NCI-H526 treated with DMSO at 0.1 percent for 48 hours (cell line): ENCODE results near the gene ZNF536.

ENCODE experiments used
- DNase-seq: peaks from one replicate; lab custom pipeline; 2025; lab: John Stamatoyannopoulos, UW

Gene ZNF536

DNA sequence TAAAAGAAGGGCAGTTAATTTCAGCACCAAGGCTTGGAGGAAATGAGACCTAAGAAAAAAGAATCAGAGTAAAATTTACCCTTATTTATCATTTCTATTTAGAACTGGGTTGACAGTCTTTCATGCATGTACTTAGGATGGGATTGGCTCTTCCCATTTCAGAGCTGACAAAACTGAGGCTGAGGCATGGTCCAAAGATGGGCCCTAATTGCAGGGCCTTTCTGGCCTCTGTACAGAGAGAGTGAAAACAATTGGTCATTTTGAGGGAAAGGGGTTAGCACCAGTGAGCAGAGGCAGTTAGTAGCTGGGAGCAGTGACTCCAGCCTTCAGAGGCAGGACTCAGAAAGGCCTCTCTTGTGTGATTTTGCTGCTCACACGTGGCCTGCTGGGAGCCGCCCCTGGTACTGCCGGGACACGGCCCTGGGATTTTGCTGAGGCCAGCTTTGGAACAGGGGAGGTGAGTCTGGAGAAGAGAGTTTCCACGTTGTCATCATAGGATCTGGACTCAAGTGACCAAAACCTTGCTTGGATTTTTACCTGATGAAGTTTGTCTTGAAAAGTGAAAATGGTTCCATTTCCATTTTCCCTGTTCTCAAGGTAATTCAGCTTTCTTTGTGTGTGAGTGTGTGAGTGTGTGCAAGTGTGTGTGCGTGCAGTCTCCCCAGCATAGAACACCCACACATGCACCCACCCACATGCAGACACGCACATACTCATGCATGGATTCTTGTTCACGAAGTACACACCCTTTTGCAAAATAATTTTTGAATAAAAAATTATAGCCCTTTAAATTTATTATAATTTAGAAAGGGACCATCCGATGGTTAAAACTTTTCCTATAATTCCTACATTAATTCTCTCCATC lies at the start of gene ZNF536:
ZNF536 (plus strand) TSS at position 425 of the 865 bp plus-strand sequence. CDS start 71,179 bp downstream, outside the sequence.
- no peak for DNase-seq

DNA sequence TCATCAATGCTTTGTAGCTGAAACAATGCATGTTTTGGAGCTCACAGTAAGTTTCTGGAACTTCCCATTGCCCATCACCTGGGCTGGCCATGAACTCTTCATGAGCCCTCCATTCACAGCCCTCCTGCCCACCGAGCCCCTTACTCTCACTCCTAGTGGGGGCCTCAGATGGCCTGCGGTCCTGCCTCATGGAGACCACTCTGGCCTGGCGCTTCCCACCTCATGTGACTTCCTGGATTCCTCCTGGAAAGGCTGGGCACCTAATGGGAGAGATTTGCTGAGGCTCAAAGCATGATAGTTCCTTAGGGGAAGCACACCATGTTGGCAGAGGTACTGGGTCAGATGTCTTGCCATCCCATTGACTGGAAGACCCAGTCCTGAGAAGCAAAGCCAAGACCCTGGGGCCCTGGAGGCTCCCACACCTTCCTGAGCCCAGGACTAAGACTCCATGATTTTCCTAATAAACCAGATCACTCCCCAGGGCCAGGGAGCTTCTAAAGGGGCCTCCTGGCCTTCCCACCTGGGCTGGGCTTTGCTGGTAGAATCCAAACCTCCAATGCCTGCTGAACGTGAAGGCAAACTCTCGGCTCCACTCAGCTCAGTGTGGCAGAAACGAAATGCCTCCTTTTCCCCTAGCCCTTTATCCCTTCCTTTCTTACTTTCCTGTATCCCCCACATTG lies 49.4 kb upstream of the ZNF536 start:
- DNase-seq, result no peak

DNA sequence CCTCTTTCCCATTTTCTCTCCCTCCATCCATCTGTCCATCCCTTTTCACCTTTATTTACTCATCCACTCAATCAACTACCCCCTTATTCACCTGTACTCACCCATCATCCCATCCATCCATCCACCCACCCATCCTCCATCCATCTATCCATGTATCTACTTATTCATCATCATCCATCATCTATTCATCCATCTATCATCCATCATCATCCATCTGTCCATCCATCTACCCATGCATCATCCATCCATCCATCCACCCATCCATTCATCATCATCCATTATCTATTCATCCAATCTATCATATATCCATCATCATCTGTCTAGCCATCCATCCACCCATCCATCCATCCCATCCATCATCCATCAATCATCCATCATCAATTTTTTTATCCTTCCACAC lies 48.3 kb upstream of the ZNF536 start:
- DNase-seq, result no peak

DNA sequence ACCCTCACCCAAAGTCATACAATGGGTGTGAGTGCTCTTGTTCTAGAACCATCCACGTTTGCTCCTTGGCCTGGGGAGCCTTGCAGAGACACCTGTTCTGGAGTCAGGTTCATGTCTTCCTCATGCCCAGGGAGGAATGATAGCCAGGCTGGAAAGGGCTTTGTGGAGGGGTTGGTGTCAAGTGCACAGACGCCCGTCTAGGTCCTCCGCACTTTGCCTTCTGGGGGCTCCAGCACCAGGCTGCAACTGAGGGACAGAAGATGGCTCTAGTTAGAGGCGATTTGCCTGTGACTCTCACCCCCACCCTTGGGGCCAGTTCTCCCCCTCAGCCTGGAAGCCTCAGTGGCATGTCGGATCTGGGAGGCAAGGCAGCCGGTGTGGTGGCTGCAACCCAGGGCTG lies 47.2 kb upstream of the ZNF536 start:
- DNase-seq, result no peak

DNA sequence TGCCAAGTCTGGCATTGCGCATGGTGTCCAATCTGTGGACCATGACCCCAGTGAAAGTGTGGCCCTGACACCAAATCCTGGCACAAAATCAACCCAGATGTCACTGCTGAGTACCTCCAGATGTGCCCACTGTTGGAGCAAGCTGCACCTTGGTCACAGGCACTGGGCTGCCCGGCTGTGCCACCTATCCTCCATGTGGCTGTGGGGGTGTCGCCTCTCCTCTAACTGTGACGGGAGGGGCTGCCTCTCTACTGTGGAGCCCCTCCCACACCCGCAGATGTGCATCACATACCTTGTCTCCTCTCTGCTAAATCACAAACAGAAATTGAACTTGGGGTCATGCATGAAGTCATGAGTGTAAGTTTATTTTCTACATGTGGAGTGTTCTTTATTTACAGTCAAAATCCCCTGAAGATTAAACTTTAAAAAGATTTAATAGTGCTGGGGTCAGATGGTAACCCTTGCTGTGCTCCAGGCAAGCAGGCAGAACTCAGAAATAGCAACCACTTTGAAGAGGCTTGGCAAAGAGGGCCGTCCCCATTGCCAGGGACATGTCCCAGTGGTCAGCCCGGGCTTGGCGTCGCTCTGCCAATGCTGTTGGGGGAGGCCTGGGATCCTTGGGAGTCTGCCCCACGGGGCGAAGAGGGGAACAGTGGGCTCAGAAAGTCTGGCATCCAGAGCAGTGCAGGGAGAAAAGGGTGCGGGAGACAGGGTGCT lies 46.4 kb upstream of the ZNF536 start:
- no peak for DNase-seq

DNA sequence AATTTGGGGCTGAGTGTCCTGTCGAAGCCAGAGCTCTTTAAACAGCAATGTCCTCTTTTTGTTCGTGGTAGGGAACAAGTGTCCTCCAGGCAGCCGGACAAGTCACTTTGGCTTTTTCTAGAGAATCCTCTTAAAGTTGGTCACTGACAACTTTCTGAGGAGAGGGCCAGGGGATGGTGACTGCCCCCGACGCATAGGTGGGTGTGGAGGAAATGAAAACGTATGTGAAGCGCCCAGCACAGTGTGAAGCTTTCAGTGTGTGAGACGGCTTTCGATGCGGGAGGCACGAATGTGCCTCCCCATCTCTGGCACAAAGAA lies 45.8 kb upstream of the ZNF536 start:
- DNase-seq, result no peak

DNA sequence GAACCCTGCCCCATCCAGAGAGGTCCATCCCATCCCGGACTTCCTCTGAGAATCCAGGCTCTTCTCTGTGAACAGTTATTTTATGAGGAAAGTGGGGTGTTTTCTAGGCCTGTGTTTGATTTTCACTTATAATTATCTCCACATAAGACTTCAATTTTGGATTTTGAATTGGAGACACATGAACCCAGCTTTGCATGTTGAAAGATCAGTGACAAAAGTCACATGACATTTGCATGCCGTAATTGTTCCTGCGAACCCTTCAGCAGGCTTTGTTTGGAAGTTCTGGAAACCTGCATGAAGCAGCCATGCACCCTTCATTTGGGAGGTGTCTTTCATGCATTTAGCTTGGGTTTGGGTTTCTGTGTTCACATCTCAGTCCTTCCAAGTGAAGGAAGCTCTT lies 44.9 kb upstream of the ZNF536 start:
- no peak for DNase-seq

DNA sequence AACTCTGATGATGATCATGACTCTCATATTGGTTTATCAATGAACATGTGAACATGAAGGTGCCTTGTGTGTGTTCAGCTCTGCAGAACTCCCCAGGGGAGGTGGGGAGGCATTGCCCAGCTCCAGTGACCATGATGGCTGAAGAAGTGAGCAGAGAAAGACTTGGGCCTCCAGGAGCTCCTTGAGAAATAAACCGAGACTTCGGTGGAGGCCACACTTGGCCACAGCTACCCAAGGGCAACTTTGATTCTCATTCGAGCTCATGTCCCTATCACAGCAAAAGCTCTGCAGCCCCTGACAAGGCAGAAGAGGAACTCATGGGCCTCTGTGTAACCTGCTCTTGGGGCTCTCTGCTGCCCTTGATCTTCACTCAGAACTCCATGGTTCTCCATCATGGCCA lies 44.1 kb upstream of the ZNF536 start:
- DNase-seq, result no peak

DNA sequence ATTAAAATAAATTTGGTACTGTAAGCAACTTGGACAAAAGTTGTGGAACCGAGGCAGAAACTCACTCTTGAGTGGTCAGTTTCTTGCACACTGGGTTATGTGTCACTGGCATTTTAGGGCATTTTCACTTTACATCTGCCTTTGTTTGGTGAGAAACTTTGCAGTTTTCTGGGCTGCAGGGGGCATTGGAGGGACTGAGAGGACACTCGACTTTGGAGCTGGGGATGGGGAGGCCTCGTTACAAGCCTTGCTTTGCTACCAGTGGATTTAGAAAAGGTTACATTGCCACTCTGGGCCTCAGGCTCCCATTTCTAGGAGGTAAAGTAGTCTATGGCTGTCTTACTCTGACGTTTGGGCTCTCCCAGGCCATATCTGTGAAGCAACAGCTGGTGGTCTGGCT lies 41.9 kb upstream of the ZNF536 start:
- DNase-seq, result no peak

DNA sequence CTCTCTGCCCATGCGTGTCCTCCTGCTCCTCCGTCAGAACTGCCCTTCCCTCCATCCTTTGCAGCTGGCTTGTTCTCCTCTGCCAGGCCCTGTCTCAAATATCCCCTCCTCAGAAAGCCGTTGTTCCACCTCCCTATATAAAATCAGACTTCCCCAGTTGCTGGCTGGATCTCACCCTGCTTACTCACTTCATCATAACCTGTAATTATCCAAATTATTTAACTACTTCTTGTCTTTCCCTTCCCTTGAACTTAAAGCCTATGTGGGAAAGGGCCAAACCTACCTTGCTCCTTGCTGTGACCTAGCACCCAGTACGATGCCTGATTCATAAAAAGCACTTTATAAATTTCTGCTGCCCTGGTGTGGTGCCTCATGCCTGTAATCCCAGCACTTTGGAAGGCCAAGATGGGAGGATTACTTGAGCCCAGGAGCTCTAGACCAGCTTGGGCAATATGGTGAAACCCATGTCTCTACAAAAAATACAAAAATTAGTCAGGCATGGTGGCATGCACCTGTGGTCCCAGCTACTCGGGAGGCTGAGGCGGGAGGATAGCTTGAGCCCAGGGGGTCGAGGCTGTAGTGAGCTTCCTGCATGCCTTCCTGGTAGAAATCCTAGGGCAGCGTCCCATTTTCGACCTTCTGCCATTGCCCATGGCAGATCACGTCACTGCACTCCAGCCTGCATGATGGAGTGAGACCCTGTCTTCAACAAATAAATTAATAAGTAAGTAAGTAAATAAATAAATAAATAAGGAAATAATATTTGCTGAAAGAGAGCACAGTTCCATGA lies 39.5 kb upstream of the ZNF536 start:
- DNase-seq, result no peak

DNA sequence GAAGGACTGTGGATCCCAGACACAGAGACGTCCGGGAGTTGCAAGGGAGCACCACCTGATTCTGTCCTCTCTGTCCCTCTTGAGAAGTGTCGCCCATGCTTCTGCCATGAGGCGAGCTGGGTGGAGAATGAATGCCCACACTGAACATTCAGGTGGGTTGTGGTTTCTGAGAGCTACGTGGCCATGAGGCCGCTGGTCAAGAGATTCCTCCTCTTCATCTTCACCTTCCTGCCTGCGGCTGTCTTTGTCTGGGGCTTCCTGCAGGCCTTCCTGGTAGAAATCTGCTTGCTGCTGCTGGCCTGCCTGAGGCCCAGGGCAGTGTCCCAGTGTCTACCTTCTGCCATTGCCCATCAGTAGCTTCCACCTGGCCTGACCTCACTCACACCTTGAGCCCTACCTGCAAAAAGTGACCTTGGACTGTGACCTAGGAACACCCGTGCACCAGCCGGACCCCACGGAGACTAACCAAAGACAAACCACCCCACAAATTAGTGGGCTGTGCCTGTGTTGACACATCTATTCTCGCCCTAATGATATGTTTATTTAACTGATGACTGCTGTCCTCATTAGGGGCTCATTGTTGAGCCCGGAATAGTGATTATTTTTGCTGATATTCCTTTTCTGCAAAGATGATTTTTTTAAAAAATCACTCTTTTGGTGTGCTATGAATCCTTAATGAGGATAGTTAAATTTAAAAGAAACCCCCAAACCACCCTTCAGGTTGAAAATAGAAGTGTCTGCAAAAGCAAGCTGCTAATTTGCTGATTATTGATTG lies 38.7 kb upstream of the ZNF536 start:
- DNase-seq, result no peak

DNA sequence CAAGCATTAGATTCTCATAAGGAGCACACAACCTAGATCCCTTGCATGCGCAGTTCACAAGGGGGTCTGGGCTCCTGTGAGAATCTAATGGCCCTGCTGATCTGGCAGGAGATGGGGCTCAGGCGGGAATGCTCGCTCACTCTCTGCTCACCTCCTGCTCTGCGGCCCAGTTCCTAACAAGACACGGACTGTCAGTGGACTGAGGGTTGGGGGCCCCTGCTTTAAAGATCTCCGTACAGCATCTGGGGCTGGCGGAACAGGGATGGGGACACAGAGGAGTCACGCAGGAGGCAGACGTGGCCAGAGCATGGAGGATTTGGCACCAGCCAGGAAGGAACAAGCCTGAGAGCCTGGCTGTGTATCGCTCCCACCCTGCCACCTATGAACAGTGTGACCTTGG lies 37.3 kb upstream of the ZNF536 start:
- no peak for DNase-seq

DNA sequence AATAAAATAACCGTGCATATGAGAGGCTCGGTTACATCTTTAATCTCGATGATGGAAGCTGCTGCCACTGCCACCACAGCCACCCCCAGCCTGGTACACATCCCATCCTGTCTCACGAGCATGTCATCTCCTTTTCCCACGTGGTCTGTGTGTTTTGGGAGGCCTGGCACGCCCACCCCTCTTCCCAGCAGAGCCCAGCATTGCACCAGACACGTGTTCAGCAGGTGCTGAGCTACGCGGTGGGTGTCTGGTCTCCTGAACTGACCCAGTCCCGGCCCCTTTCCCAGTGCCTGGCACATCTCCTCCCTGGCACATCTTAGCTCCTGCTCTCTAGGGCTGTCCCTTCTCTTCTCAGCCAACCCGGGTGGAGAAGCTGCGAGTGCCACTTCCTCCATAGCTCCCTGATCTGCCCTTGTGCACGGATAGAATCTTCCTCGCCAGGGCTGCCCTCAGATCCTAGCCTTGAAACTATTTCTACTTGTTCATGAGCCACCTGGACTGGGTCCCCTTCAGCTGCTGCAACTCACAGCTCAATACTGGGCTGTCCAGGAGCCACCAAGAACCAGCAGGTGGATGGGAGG lies 36.8 kb upstream of the ZNF536 start:
- no peak for DNase-seq

DNA sequence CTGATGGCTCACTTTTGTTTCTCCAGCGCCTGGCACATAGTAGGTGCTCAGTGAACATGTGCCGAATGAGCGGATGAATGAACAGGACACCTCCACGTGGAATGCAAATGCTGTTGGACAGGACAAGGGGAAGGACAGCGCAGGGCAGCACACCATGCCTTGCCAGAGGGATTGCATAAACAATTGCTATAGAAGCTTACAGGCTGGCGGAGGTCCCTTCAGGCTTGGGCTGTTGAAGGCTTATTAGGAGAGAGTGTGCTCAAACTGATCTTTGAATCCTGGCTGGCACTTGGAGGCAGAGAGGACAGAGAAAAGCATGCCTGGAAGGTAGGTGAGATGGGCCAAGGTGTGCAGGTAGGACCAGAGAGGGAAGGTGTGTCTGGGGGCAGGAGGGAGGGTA lies 35.9 kb upstream of the ZNF536 start:
- no peak for DNase-seq

DNA sequence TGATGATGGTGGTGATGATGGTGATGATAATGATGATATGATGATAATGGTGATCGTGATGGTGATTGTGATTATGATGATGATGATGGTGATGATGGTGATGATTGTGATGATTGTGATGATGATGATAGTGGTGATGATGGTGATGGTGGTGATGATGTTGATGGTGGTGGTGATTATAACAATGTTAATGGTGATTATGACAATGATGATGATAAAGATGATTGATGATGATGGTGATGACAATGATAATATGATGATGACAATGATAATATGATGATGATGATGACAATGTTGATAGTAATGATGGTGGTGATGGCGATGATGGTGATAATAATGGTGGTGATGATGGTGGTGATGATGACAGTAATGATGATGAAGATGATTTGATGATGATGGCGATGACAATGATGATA lies 34.1 kb upstream of the ZNF536 start:
- no peak for DNase-seq

DNA sequence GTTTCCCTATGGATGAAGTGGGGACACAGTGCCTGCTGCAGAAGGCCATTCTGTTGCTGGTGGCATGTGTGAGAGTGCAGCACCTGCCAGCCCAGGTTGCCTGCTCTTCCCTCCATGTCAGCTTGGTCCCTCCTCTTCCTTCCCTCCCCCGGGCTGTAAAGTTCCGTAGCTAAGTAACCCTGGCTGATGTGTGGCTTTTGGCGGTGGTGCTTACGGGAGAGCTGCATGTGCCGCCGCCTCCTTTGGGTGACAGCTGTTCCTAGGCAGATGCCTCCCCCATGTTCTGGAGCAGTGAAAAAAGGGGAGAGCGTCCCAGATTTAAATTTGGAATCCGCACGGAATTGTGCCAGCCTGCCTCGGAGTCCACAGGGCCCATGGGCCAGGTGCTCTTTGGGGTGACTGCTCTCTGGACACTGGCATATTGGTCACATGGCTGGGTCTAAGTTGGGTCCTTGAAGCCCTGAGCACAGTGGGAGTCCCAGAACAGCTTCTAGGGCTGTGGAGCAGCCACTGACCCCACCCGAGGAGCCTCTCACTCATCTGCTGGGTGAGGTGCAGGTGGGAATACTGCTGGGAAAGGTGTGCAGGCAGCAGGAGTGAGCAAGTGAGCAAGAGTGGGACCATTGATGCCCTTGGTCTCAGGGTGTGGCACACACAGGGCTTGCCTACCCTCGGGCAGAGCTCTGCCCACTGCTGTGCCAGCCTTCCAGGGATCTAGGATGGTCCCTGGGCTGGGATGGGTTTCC lies 33.1 kb upstream of the ZNF536 start:
- DNase-seq, result no peak

DNA sequence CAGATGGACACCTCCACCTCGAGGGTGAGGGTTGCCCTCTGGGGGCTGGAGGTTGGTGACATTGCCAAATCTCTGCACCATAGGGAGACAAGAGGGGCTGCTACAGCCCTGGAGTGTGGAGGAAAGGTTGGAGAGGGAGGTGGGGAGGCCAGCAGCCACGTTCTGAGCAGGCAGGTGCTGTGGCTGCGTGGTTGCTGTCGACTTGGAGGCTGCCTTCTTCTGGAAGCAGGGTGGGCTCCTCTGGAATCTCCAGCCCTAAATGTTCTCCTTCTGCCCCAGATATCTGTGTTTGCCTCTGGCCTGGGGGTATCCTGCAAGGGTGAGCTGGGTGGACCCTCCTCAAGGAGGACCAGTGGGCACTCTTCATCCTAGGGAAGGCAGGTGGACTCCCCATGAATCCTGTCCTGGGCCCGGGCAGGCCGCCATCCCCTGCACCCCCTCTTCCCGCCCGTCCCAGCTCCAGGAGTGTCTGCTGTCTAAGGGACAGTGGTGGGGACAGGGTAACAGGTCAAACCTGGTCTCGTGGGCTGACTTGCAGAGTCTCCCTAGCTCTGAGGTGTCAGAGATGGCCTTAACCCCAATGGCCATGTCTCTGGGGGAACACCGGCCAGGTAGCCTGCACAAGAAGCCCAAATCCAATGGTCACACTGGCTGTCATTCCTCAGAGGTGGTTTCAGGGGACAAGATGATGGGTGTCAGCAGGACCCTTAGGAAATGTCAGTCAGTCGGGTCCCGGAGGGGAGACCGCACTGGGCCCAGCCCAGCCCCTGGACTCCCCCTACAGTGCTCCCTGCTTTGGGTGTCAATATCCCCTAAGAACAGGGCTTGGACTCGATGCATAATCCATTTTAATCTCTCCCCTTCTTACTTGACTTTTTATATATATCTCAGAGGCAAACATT lies 32.3 kb upstream of the ZNF536 start:
- no peak for DNase-seq

DNA sequence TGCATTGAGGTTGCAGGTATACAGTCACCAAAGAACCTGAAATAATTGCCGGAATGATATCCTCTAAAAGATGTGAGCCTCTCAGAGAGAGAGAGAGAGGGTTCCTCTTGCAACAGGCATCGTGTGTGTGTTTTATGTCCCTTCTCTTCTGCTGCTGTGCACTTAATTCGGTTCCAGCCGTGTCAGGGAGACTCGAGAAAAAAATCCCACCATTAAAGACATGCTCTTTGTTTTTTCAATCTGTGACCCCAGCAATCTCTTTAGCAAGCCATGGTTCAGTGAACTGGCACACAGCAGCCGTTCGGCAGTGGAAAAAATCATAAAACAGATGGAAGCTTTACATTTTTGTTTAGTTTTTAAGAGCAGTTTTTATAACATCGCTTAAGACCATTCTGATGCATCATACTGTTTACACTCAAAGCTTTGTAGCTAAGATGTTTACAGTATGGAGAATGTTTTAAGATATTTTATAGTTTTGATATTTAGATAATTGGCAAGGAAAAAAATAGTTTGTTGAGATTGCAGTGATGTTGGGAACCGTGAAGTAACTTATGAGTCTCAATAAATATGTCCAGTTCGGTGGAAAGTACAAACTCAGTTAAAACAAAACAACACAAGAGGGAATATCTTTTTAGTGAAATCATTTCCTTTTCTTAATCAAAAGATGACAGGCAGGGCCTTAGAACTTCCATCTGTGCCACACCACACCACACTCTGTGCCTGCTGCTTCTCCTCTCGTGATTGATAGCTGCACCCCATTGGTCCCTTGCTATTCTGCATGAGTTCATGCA lies 31.2 kb upstream of the ZNF536 start:
- peak; percentile 8 for DNase-seq
